SK-N-SH (cell line): ENCODE data around the gene SHLD1. TPM values are rescaled to one million over a fixed set of nuclear protein-coding genes. Genes with fewer than 3 reads are reported as not detected.

ENCODE experiments used
- CTCF ChIA-PET: fragments of 300-600, 350-600 bp; formaldehyde crosslinking; extraction: SDS; loops from one replicate; lab custom pipeline; 2021; lab: Yijun Ruan, JAX
- POLR2A ChIA-PET: fragments of 350-600 bp; sonication (Branson Sonifier 250); formaldehyde crosslinking; extraction: SDS; loops from one replicate; lab custom pipeline; 2020; ENCODE audit warnings: antibody characterized with exemption, inconsistent platforms; lab: Yijun Ruan, JAX
- DNase-seq: peaks from one replicate; pipeline ENCODE4 v3.0.0; 2012
- H2AFZ ChIP-seq: fragments of 200-600 bp; sonication (generic); 2 replicates; pipeline ENCODE4 v1.8.1; 2016; ENCODE audit warnings: antibody characterized with exemption, mild to moderate bottlenecking, low read depth
- H3F3A ChIP-seq: fragments of 200-600 bp; sonication (generic); replicated peaks from 2 replicates; pipeline ENCODE3; 2016; ENCODE audit warnings: antibody characterized with exemption, mild to moderate bottlenecking; ENCODE audit not compliant: insufficient read depth
- H3K27ac ChIP-seq, 2 experiments: fragments of 200-500 bp in 1 of 2; fragments of 200-600 bp in 1 of 2; sonication (Bioruptor generic) in 1 of 2; sonication (generic), shearing (Covaris generic) in 1 of 2; 2 replicates each; pipeline versions ENCODE4 v1.5.1 to v1.6.1; 2014 to 2016; ENCODE audit warnings: low read depth in 2 of 2, inconsistent platforms in 1 of 2, low read length in 1 of 2, mild to moderate bottlenecking in 1 of 2, mixed read lengths in 1 of 2
- H3K27me3 ChIP-seq: fragments of 200-600 bp; sonication (generic), shearing (Covaris generic); 2 replicates; pipeline ENCODE4 v1.6.1; 2016; ENCODE audit warnings: mixed run types; ENCODE audit not compliant: insufficient read depth
- H3K36me3 ChIP-seq, 2 experiments: fragments of 200-500 bp in 1 of 2; fragments of 200-600 bp in 1 of 2; sonication (Bioruptor generic) in 1 of 2; sonication (generic) in 1 of 2; replicated peaks in 1 of 2; 2 replicates each; pipeline versions ENCODE3 to v1.5.1; 2014 to 2016; ENCODE audit warnings: low read length in 1 of 2, mild to moderate bottlenecking in 1 of 2; ENCODE audit not compliant: insufficient read depth in 2 of 2, control insufficient read depth in 1 of 2
- H3K4me1 ChIP-seq, 2 experiments: fragments of 200-500 bp in 1 of 2; fragments of 200-600 bp in 1 of 2; sonication (Bioruptor generic) in 1 of 2; sonication (generic), shearing (Covaris generic) in 1 of 2; 2 replicates each; pipeline versions ENCODE4 v1.5.1 to v1.6.1; 2014 to 2016; ENCODE audit warnings: low read depth in 1 of 2, low read length in 1 of 2, mixed run types in 1 of 2; ENCODE audit not compliant: insufficient read depth in 2 of 2, control insufficient read depth in 1 of 2
- H3K4me2 ChIP-seq: fragments of 200-600 bp; sonication (generic), shearing (Covaris generic); 2 replicates; pipeline ENCODE4 v1.6.1; 2017; ENCODE audit warnings: mixed run types
- H3K4me3 ChIP-seq, 2 experiments: fragments of 200-500 bp in 1 of 2; fragments of 200-600 bp in 1 of 2; sonication (Bioruptor generic) in 1 of 2; sonication (generic), shearing (Covaris generic) in 1 of 2; 2 replicates each; pipeline versions ENCODE4 v1.5.1 to v1.8.1; 2014 to 2016; ENCODE audit warnings: low read depth in 2 of 2, inconsistent platforms in 1 of 2, low read length in 1 of 2, mild to moderate bottlenecking in 1 of 2, mixed read lengths in 1 of 2, moderate library complexity in 1 of 2
- H3K79me2 ChIP-seq: fragments of 200-600 bp; sonication (generic); 2 replicates; pipeline ENCODE4 v1.8.1; 2017; ENCODE audit warnings: mild to moderate bottlenecking; ENCODE audit not compliant: insufficient read depth
- H3K9ac ChIP-seq: fragments of 200-600 bp; sonication (generic); 2 replicates; pipeline ENCODE4 v1.6.1; 2017; ENCODE audit warnings: mixed run types
- H3K9me2 ChIP-seq: fragments of 200-600 bp; sonication (generic); 2 replicates; pipeline ENCODE4 v1.6.1; 2017; ENCODE audit warnings: mixed run types
- H3K9me3 ChIP-seq: fragments of 200-600 bp; sonication (generic); 2 replicates; pipeline ENCODE4 v1.6.1; 2017; ENCODE audit warnings: mixed run types, mild to moderate bottlenecking, moderate library complexity
- H4K20me1 ChIP-seq: fragments of 200-600 bp; sonication (generic); 2 replicates; pipeline ENCODE4 v1.6.1; 2017; ENCODE audit warnings: mild to moderate bottlenecking, mixed run types; ENCODE audit not compliant: insufficient read depth
- FOSL2 ChIP-seq: IDR thresholded peaks from 2 replicates; pipeline ENCODE4 v1.4.0; 2012; ENCODE audit warnings: low read depth, mild to moderate bottlenecking, moderate library complexity, borderline replicate concordance
- GATA2 ChIP-seq: sonication (generic); formaldehyde crosslinking; IDR thresholded peaks from 2 replicates; pipeline ENCODE4 v1.5.0; 2020; ENCODE audit warnings: mild to moderate bottlenecking, missing genetic modification reagents
- RXRA ChIP-seq: IDR thresholded peaks from 2 replicates; pipeline ENCODE4 v1.4.0; 2012; ENCODE audit warnings: low read depth, mild to moderate bottlenecking, borderline replicate concordance
- SMC3 ChIP-seq: IDR thresholded peaks from 2 replicates; pipeline ENCODE4 v1.6.1; 2012; ENCODE audit warnings: low read depth, low read length, improper control_type of control experiment
- TAF1 ChIP-seq: IDR thresholded peaks from 2 replicates; pipeline ENCODE4 v1.6.1; 2012; ENCODE audit warnings: low read depth, mild to moderate bottlenecking, low read length, moderate library complexity, borderline replicate concordance
- TCF12 ChIP-seq: IDR thresholded peaks from 2 replicates; pipeline ENCODE4 v1.4.0; 2012
- TEAD4 ChIP-seq: IDR thresholded peaks from 2 replicates; pipeline ENCODE4 v1.4.0; 2012; ENCODE audit warnings: mild to moderate bottlenecking, borderline replicate concordance; ENCODE audit not compliant: insufficient read depth
- YY1 ChIP-seq: IDR thresholded peaks from 2 replicates; pipeline ENCODE4 v1.4.0; 2012; ENCODE audit warnings: low read depth, mild to moderate bottlenecking
- WGBS: methylation state at CpG from one replicate; pipeline ENCODE4 v1.1.6; 2017; ENCODE audit warnings: low lambda C conversion rate; 5-methylcytosine and 5-hydroxymethylcytosine counted together
- polyA plus RNA-seq, 3 experiments: library from polyadenylated mRNA; depleted of rRNA; stranded (reverse); fragments of >200 nt; gene quantifications; 2 replicates each; pipeline ENCODE4 v1.2.3, GENCODE V29; 2012
- TF ChIP-seq, protein P1 (sequence below): fragments of 200-600 bp; sonication (generic); IDR thresholded peaks from 2 replicates; pipeline ENCODE4 v1.6.1; 2017; ENCODE audit warnings: antibody characterized with exemption, mild to moderate bottlenecking, moderate library complexity
- TF ChIP-seq, protein P2 (sequence below): IDR thresholded peaks from 2 replicates; pipeline ENCODE4 v1.6.1; 2012; ENCODE audit warnings: mild to moderate bottlenecking, low read depth, low read length, moderate library complexity
- TF ChIP-seq, protein P3 (sequence below): IDR thresholded peaks from 2 replicates; pipeline ENCODE4; 2012

Gene SHLD1
- polyA plus RNA-seq, 1 of the 3 experiments (the other 2 are of a cell fraction) = 4.5 TPM

DNA sequence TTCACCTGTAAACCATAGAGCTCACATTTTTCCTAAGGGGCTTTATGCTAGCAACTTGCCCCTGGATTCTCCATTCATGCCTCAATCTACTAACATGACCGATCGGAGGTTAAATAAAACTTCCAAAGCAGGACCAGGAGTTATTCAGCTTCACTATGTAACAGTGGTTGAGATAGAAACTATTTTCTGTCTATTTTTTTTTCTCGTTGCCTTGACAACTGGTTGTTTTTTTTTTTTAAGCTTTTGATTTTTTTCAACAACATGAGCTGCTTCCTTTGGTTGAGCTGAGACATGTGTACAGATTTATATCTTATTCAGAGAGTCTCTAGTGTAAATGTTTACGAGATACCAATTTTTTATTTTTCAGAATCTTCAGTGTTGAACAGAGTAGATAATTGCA is 85.7 kb downstream of the SHLD1 start (continued):
- TF ChIP-seq, protein P1, sequence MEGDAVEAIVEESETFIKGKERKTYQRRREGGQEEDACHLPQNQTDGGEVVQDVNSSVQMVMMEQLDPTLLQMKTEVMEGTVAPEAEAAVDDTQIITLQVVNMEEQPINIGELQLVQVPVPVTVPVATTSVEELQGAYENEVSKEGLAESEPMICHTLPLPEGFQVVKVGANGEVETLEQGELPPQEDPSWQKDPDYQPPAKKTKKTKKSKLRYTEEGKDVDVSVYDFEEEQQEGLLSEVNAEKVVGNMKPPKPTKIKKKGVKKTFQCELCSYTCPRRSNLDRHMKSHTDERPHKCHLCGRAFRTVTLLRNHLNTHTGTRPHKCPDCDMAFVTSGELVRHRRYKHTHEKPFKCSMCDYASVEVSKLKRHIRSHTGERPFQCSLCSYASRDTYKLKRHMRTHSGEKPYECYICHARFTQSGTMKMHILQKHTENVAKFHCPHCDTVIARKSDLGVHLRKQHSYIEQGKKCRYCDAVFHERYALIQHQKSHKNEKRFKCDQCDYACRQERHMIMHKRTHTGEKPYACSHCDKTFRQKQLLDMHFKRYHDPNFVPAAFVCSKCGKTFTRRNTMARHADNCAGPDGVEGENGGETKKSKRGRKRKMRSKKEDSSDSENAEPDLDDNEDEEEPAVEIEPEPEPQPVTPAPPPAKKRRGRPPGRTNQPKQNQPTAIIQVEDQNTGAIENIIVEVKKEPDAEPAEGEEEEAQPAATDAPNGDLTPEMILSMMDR = no peak
- no peak for TF ChIP-seq TEAD4
- no peak for TF ChIP-seq FOSL2
- no peak for TF ChIP-seq RXRA

DNA sequence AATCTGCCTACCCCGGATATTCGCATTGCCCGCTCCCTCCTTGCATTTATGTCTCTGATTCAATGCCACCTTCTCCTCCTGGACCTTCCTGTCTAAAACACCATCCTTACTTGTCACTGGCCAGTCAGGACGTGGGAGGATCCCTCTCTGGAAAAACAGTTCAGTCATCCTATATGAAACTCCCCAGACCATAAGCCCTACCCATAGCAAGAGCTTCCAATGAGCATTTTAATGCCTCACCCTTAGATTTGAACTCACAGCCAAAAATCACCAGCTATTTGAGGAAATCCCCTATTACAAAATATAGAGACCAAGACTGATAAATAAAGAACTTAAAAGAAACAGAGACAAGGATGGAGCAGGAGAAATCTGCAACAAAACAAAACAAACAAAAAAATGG is 86.4 kb downstream of the SHLD1 start:
- POLR2A ChIA-PET = no interaction called here
- TF ChIP-seq, protein P2, sequence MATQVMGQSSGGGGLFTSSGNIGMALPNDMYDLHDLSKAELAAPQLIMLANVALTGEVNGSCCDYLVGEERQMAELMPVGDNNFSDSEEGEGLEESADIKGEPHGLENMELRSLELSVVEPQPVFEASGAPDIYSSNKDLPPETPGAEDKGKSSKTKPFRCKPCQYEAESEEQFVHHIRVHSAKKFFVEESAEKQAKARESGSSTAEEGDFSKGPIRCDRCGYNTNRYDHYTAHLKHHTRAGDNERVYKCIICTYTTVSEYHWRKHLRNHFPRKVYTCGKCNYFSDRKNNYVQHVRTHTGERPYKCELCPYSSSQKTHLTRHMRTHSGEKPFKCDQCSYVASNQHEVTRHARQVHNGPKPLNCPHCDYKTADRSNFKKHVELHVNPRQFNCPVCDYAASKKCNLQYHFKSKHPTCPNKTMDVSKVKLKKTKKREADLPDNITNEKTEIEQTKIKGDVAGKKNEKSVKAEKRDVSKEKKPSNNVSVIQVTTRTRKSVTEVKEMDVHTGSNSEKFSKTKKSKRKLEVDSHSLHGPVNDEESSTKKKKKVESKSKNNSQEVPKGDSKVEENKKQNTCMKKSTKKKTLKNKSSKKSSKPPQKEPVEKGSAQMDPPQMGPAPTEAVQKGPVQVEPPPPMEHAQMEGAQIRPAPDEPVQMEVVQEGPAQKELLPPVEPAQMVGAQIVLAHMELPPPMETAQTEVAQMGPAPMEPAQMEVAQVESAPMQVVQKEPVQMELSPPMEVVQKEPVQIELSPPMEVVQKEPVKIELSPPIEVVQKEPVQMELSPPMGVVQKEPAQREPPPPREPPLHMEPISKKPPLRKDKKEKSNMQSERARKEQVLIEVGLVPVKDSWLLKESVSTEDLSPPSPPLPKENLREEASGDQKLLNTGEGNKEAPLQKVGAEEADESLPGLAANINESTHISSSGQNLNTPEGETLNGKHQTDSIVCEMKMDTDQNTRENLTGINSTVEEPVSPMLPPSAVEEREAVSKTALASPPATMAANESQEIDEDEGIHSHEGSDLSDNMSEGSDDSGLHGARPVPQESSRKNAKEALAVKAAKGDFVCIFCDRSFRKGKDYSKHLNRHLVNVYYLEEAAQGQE = no peak
- no peak for TF ChIP-seq SMC3
- TF ChIP-seq, protein P3, sequence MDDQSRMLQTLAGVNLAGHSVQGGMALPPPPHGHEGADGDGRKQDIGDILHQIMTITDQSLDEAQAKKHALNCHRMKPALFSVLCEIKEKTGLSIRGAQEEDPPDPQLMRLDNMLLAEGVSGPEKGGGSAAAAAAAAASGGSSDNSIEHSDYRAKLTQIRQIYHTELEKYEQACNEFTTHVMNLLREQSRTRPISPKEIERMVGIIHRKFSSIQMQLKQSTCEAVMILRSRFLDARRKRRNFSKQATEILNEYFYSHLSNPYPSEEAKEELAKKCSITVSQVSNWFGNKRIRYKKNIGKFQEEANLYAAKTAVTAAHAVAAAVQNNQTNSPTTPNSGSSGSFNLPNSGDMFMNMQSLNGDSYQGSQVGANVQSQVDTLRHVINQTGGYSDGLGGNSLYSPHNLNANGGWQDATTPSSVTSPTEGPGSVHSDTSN = no peak
- TF ChIP-seq, protein P1 = no peak
- no peak for TF ChIP-seq FOSL2
- no peak for TF ChIP-seq TCF12
- no peak for TF ChIP-seq TAF1
- TF ChIP-seq YY1 = no peak
- TF ChIP-seq GATA2 (CRISPR knock-in tag) = no peak
- TF ChIP-seq, all 33 proteins: peak for 0
- Histone ChIP-seq H3K4me3 (no peak overlapping the region), H2AFZ (no peak overlapping the region), H4K20me1 (no peaks in the 10 kb centered on the region), H3K79me2 (no peaks in the 10 kb centered on the region), H3K27me3 (no peaks in the 10 kb centered on the region), H3K4me1 (peaks cover 4 to 19% of the 10 kb centered on the region in 2 experiments; a peak in 3 of 4 replicates), H3K9me2 (no peaks in the 10 kb centered on the region), H3K9me3 (no peaks in the 10 kb centered on the region), H3F3A (peaks cover 5% of the 10 kb centered on the region), H3K36me3 (no peaks in the 10 kb centered on the region), H3K27ac (peak overlapping the region in 1 of 2 experiments; percentile 67; a peak in 2 of 4 replicates), H3K4me2 (no peak overlapping the region), H3K9ac (no peak overlapping the region)
- CTCF ChIA-PET = interaction anchor here (1.0 kb wide), 1 partner anchor 308 kb away, joined by 3 read pairs; no protein-coding TSS in a partner anchor
- 92% methylated on average over 4 of the region's 4 CpGs for WGBS
- no peak for DNase-seq
